Esophagus squamous epithelium (tissue), 4 donors: Measurements from ENCODE around the gene PTPN2.
"Not testable (repeated sequence)": the region's sequence is repeated elsewhere in the genome, so short reads cannot be mapped to it uniquely, and the experiment has no call there.

Source experiments
- CTCF ChIP-seq, 6 experiments: fragments of 450-650 bp in 4 of 6; fragments of 200-600 bp in 2 of 6; sonication (generic) in 2 of 6; IDR thresholded peaks; one replicate each; pipeline ENCODE4 v1.5.1; 2016 to 2019; ENCODE audit warnings: antibody characterized with exemption in 6 of 6, mild to moderate bottlenecking in 4 of 6, moderate library complexity in 4 of 6
- POLR2A ChIP-seq, 4 donors: fragments of 450-650 bp; IDR thresholded peaks; one replicate each; pipeline ENCODE4 v1.6.1; 2017; ENCODE audit warnings: antibody characterized with exemption in 4 of 4, mild to moderate bottlenecking in 4 of 4, moderate library complexity in 3 of 4

GRCh38 chr18:12776415-12776814 is 107.6 kb downstream of the PTPN2 start:
- not testable (repeated sequence) for TF ChIP-seq CTCF, POLR2A (IDR thresholded peaks at IDR 0.05)
